Measurements from ENCODE around the gene PIGQ. TPM values are rescaled to one million over a fixed set of nuclear protein-coding genes. Genes with fewer than 3 reads are reported as not detected.

Gene PIGQ
- total RNA-seq, 4 donors from 2014 or later, result 15.9 to 24.0 (median 20.4) TPM

GRCh38 chr16:539901-540530 lies 29.8 kb upstream of the PIGQ start:
- Histone ChIP-seq H3K9me3 (no peaks in the 10 kb centered on the region), H3K27me3 (no peaks in the 10 kb centered on the region), H3K4me3 (no peak overlapping the region), H3K36me3 (peaks cover 0 to 96% (median 3%) of the 10 kb centered on the region in 3 donors), H3K27ac (no peak overlapping the region), H3K4me1 (peaks cover 5 to 13% (median 7%) of the 10 kb centered on the region in 3 donors)
- TF ChIP-seq POLR2A (IDR thresholded peaks at IDR 0.05) (no peak), CTCF (IDR thresholded peaks at IDR 0.05) (no peak)
- intact Hi-C loops (cut with DNase I), result no loop called here
- WGBS, 2 donors, result 71 to 75% methylated on average over 8 of the region's 34 CpGs
- no peak for DNase-seq

- Histone ChIP-seq H3K4me3 (no peak overlapping the region), H3K36me3 (peaks cover 0 to 97% (median 3%) of the 10 kb centered on the region in 3 donors), H3K27ac (no peak overlapping the region), H3K4me1 (peaks cover 0 to 5% (median 0%) of the 10 kb centered on the region in 3 donors), H3K27me3 (no peaks in the 10 kb centered on the region), H3K9me3 (no peaks in the 10 kb centered on the region)
- no peak for TF ChIP-seq CTCF (IDR thresholded peaks at IDR 0.05)
- TF ChIP-seq POLR2A (IDR thresholded peaks at IDR 0.05), result no peak
- intact Hi-C loops (cut with DNase I), result no loop called here
- 89 to 100% methylated on average over 3 to 17 of the region's 29 CpGs for whole genome bisulfite sequencing, 2 donors
- no peak for DNase-seq
Measured at GRCh38 chr16:540645-541340, 29.0 kb upstream of the PIGQ start.

GRCh38 chr16:543301-544164 lies 26.2 kb upstream of the PIGQ start:
- H3K27ac ChIP-seq, result no peak overlapping the region
- H3K36me3 ChIP-seq, result peaks cover 0 to 96% (median 3%) of the 10 kb centered on the region in 3 donors
- DNase-seq, result no peak
- TF ChIP-seq POLR2A (IDR thresholded peaks at IDR 0.05) (no peak), CTCF (IDR thresholded peaks at IDR 0.05) (no peak)
- WGBS, 2 donors, result 83% methylated on average over 6 of the region's 51 CpGs; no CpG with 5 or more reads in 1 of the 2 donors
- H3K4me3 ChIP-seq, result no peak overlapping the region
- intact Hi-C loops (cut with DNase I), result no loop called here
- H3K9me3 ChIP-seq, result no peaks in the 10 kb centered on the region
- H3K27me3 ChIP-seq, result no peaks in the 10 kb centered on the region
- H3K4me1 ChIP-seq, result peaks cover 0 to 19% (median 0%) of the 10 kb centered on the region in 3 donors

- no peak overlapping the region for H3K27ac ChIP-seq
- H3K36me3 ChIP-seq, result peaks cover under 1 to 96% (median 3%) of the 10 kb centered on the region in 3 donors
- no peak for DNase-seq
- WGBS, 2 donors, result 80 to 90% methylated on average over 4 to 31 of the region's 46 CpGs
- TF ChIP-seq POLR2A (IDR thresholded peaks at IDR 0.05) (no peak), CTCF (IDR thresholded peaks at IDR 0.05) (no peak)
- H3K4me1 ChIP-seq, result peaks cover 0 to 19% (median 0%) of the 10 kb centered on the region in 3 donors
- H3K27me3 ChIP-seq, result no peaks in the 10 kb centered on the region
- H3K4me3 ChIP-seq, result no peak overlapping the region
- intact Hi-C loops (cut with DNase I), result no loop called here
- H3K9me3 ChIP-seq, result no peaks in the 10 kb centered on the region
Measured at GRCh38 chr16:544517-544916, 25.3 kb upstream of the PIGQ start.
